ENCODE results near the gene NTM.

NTM gene

GRCh38 chr11:131787119-131787518, 416.7 kb downstream of the NTM start:
- FAIRE-seq (no peak), DNase-seq (ENCODE audit: insufficient read length, low spot score) (no peak)
- TF ChIP-seq POLR2AphosphoS5 (IDR thresholded peaks at IDR 0.05; ENCODE audit: low read depth, low read length) (no peak), POU2F2 (IDR thresholded peaks at IDR 0.05; ENCODE audit: low read depth, low read length) (no peak), SPI1 (IDR thresholded peaks at IDR 0.05; ENCODE audit: low read depth, low read length) (no peak), POLR2A (IDR thresholded peaks at IDR 0.05; ENCODE audit: low read depth, low read length) (no peak), PAX5 (IDR thresholded peaks at IDR 0.05; ENCODE audit: insufficient read depth, low read length, severe bottlenecking) (no peak), TAF1 (IDR thresholded peaks at IDR 0.05; ENCODE audit: low read depth, low read length) (no peak)

GRCh38 chr11:131790586-131790985, 420.2 kb downstream of the NTM start:
- DNase-seq (ENCODE audit: insufficient read length, low spot score) (no peak), FAIRE-seq (no peak)

DNA sequence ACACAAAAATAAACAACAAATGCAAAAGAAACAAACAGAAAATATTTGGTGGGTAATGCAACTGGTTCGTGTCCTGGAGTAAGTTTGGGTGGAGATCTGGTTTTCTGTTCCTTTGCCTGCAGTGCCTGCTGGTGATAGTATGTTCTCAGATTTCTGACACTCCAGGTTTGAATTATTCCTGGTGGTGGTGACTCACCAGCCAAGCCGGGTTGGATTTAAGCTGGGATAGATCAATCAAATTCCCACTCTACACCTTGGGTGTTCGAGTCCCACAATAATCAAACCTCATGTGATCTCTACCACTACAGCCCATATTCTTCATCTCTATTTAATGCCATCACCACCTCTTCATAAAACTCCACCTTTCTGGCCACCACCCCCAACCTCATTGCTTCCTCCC, 421.8 kb downstream of the NTM start:
- TF ChIP-seq POU2F2 (IDR thresholded peaks at IDR 0.05; ENCODE audit: low read depth, low read length) (no peak), SPI1 (IDR thresholded peaks at IDR 0.05; ENCODE audit: low read depth, low read length) (no peak), TAF1 (IDR thresholded peaks at IDR 0.05; ENCODE audit: low read depth, low read length) (no peak), POLR2A (IDR thresholded peaks at IDR 0.05; ENCODE audit: low read depth, low read length) (no peak), PAX5 (IDR thresholded peaks at IDR 0.05; ENCODE audit: insufficient read depth, low read length, severe bottlenecking) (no peak), POLR2AphosphoS5 (IDR thresholded peaks at IDR 0.05; ENCODE audit: low read depth, low read length) (no peak)
- FAIRE-seq (no peak), DNase-seq (ENCODE audit: insufficient read length, low spot score) (no peak)

More at GRCh38 chr11:131790586-131790985, 420.2 kb downstream of the NTM start:
- TF ChIP-seq TAF1 (IDR thresholded peaks at IDR 0.05; ENCODE audit: low read depth, low read length): no peak
- no peak for TF ChIP-seq POU2F2 (IDR thresholded peaks at IDR 0.05; ENCODE audit: low read depth, low read length)
- no peak for TF ChIP-seq SPI1 (IDR thresholded peaks at IDR 0.05; ENCODE audit: low read depth, low read length)
- no peak for TF ChIP-seq PAX5 (IDR thresholded peaks at IDR 0.05; ENCODE audit: insufficient read depth, low read length, severe bottlenecking)
- TF ChIP-seq POLR2A (IDR thresholded peaks at IDR 0.05; ENCODE audit: low read depth, low read length): no peak
- no peak for TF ChIP-seq POLR2AphosphoS5 (IDR thresholded peaks at IDR 0.05; ENCODE audit: low read depth, low read length)

- TF ChIP-seq PAX5 (IDR thresholded peaks at IDR 0.05; ENCODE audit: insufficient read depth, low read length, severe bottlenecking) (no peak), SPI1 (IDR thresholded peaks at IDR 0.05; ENCODE audit: low read depth, low read length) (no peak), POLR2AphosphoS5 (IDR thresholded peaks at IDR 0.05; ENCODE audit: low read depth, low read length) (no peak), TAF1 (IDR thresholded peaks at IDR 0.05; ENCODE audit: low read depth, low read length) (no peak), POU2F2 (IDR thresholded peaks at IDR 0.05; ENCODE audit: low read depth, low read length) (no peak), POLR2A (IDR thresholded peaks at IDR 0.05; ENCODE audit: low read depth, low read length) (no peak)
- FAIRE-seq (no peak), DNase-seq (ENCODE audit: insufficient read length, low spot score) (no peak)
These were observed 425.7 kb downstream of the NTM start for GRCh38 chr11:131796089-131796488.

- DNase-seq (ENCODE audit: insufficient read length, low spot score) (no peak), FAIRE-seq (no peak)
- TF ChIP-seq POU2F2 (IDR thresholded peaks at IDR 0.05; ENCODE audit: low read depth, low read length) (no peak), POLR2A (IDR thresholded peaks at IDR 0.05; ENCODE audit: low read depth, low read length) (no peak), SPI1 (IDR thresholded peaks at IDR 0.05; ENCODE audit: low read depth, low read length) (no peak), PAX5 (IDR thresholded peaks at IDR 0.05; ENCODE audit: insufficient read depth, low read length, severe bottlenecking) (no peak), POLR2AphosphoS5 (IDR thresholded peaks at IDR 0.05; ENCODE audit: low read depth, low read length) (no peak), TAF1 (IDR thresholded peaks at IDR 0.05; ENCODE audit: low read depth, low read length) (no peak)
These were observed 426.1 kb downstream of the NTM start for GRCh38 chr11:131796541-131796940.

GRCh38 chr11:131800452-131800851, 430.0 kb downstream of the NTM start:
- FAIRE-seq: no peak
- DNase-seq (ENCODE audit: insufficient read length, low spot score): no peak
- no peak for TF ChIP-seq POU2F2 (IDR thresholded peaks at IDR 0.05; ENCODE audit: low read depth, low read length)

DNA sequence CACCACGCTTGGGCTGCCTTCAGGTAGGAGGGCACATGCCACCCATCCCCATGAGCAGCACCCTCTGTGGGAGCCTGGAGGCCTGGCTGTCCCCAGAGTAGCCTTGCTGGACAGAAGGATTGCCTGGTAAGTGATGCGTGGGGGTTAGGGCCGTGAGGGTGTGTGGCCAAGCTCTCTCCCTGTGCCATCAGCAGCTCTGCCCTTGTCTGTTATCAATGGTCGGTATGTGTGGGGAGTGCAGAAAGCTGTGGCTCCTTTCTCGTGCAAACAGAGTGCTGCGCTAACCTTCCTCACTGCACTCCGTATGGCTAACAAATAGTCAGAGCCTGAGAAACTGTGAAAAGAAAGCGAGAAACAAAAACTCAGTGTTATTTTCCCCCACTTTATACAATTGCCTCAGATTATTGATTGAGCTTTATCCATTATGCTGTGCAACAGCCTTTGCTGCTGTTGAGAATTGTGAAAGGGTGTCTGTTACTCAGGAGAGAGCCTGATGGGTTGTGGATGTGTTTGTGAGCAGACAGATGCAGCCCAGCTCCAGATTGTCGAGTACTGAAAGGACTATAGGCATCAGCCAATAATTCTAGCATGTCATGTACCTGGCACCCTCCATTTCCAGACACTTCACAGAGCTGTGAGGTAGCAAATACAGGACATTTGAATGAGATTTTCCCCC, 432.2 kb downstream of the NTM start:
- no peak for FAIRE-seq

DNA sequence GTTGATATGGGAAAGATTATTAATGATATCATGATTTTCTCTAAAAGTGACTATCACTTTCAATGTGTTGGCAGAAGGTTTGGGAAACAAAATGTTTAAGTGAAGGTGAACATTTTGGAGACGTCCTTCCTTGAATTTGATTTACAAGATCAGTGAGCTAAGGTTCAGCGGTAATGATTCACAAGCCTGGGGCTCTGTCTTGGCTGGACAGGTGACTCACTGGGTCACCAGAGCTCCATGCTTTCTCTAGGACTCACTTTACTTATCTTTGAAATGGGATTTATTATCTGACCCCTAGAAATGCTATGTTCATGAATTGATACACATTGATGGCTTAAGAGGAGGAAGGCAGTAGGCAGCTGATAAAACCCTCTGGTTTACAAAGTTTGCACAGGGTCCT, 437.5 kb downstream of the NTM start:
- TF ChIP-seq POLR2A (IDR thresholded peaks at IDR 0.05; ENCODE audit: low read depth, low read length) (no peak), POU2F2 (IDR thresholded peaks at IDR 0.05; ENCODE audit: low read depth, low read length) (no peak)
- DNase-seq (ENCODE audit: insufficient read length, low spot score): no peak
- no peak for FAIRE-seq

More for the DNA sequence above, 432.2 kb downstream of the NTM start:
- no peak for TF ChIP-seq POLR2A (IDR thresholded peaks at IDR 0.05; ENCODE audit: low read depth, low read length)
- no peak for TF ChIP-seq POU2F2 (IDR thresholded peaks at IDR 0.05; ENCODE audit: low read depth, low read length)
- TF ChIP-seq TAF1 (IDR thresholded peaks at IDR 0.05; ENCODE audit: low read depth, low read length): no peak
- DNase-seq (ENCODE audit: insufficient read length, low spot score): no peak

DNA sequence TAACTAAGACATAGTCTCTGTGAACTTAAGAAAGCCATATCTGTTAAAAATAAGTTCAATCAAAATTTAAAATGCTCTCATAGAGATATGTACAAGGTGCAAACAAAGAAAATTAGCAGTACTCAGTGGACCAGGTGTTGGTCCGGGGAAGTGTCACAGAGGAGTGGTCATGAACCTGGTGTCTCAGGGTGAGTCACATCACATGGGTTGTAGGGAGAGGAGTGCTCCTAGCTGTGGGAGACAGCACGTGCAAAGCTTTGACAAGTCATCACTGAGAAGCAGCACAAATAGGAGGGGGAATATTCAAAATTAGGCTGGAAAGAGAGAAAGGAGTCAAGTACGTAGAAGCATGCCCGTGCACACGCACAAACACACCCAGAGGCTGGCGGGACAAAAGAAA, 438.1 kb downstream of the NTM start:
- TF ChIP-seq TAF1 (IDR thresholded peaks at IDR 0.05; ENCODE audit: low read depth, low read length): no peak
- TF ChIP-seq PAX5 (IDR thresholded peaks at IDR 0.05; ENCODE audit: insufficient read depth, low read length, severe bottlenecking): no peak
- no peak for TF ChIP-seq SPI1 (IDR thresholded peaks at IDR 0.05; ENCODE audit: low read depth, low read length)
- TF ChIP-seq POLR2AphosphoS5 (IDR thresholded peaks at IDR 0.05; ENCODE audit: low read depth, low read length): no peak
- no peak for TF ChIP-seq POU2F2 (IDR thresholded peaks at IDR 0.05; ENCODE audit: low read depth, low read length)
- TF ChIP-seq POLR2A (IDR thresholded peaks at IDR 0.05; ENCODE audit: low read depth, low read length): no peak
- FAIRE-seq: no peak
- DNase-seq (ENCODE audit: insufficient read length, low spot score): no peak

DNA sequence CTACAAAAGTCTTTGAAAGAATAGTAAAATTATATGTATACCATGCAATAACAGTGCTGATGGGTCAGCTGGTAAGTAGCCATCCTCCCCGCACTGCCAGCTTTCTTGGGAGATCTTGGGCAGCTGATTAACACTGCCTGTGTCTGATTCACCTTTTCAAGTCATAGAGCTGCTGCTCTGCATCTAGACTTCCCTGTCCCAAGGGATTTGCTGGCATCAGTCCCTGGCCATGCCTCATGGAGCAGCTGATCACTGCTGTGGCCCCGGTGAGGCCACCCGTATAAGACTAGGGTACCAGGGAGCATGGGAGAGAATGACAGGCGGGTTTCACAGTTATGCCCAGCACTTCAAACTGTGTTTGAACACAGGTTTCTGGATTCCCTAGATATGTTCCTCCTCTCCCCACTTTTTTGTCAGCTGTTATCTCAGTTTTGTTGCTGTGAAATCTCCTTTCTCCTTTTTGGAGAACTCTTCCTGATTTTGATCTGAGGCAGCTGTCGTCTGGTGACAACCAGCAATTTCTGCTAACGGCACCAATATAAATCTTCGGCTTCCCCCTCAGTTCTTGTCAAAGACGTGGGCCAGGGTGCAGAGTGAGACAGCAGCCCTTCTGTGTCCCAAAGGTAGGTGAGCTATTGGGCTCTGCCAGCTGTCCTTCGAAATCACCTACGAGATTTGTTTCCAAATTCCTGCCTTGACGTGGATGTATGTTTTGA, 438.9 kb downstream of the NTM start:
- FAIRE-seq (no peak), DNase-seq (ENCODE audit: insufficient read length, low spot score) (no peak)
- TF ChIP-seq SPI1 (IDR thresholded peaks at IDR 0.05; ENCODE audit: low read depth, low read length) (no peak), TAF1 (IDR thresholded peaks at IDR 0.05; ENCODE audit: low read depth, low read length) (no peak), PAX5 (IDR thresholded peaks at IDR 0.05; ENCODE audit: insufficient read depth, low read length, severe bottlenecking) (no peak), POU2F2 (IDR thresholded peaks at IDR 0.05; ENCODE audit: low read depth, low read length) (no peak), POLR2A (IDR thresholded peaks at IDR 0.05; ENCODE audit: low read depth, low read length) (no peak), POLR2AphosphoS5 (IDR thresholded peaks at IDR 0.05; ENCODE audit: low read depth, low read length) (no peak)

Measured in GM12891 (cell line).